GM18868 (cell line): ENCODE data around the gene SH3BP1.

Experiments
- ATAC-seq: cut with Tn5 transposase; IDR thresholded peaks from one replicate; pipeline ENCODE4 v1.9.1; 2021; ENCODE audit warnings: mild to moderate bottlenecking, moderate library complexity; ENCODE audit not compliant: unreplicated experiment

The SH3BP1 gene

GRCh38 chr22:37616201-37617083, 23.0 kb upstream of the SH3BP1 start:
- ATAC-seq, result no peak

DNA sequence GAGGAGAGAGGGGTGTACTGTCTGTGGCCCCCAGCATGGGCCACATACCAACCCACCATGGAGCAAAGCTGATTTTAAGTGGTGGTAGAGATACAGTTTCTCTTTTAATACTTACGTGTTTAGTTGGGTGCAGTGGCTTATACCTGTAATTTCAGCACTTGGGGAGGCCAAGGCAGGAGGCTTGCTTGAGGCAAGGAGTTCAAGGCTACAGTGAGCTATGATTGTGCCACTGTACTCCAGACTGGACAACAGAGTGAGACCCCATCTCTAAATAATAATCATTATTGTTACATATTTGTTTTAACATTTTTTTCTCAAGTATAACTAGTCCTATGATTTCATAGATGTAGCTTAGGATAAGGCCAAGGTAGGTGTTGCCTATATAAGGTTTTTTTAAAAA, 22.0 kb upstream of the SH3BP1 start:
- ATAC-seq, result no peak

GRCh38 chr22:37618072-37618656, 21.3 kb upstream of the SH3BP1 start:
- ATAC-seq, result no peak

DNA sequence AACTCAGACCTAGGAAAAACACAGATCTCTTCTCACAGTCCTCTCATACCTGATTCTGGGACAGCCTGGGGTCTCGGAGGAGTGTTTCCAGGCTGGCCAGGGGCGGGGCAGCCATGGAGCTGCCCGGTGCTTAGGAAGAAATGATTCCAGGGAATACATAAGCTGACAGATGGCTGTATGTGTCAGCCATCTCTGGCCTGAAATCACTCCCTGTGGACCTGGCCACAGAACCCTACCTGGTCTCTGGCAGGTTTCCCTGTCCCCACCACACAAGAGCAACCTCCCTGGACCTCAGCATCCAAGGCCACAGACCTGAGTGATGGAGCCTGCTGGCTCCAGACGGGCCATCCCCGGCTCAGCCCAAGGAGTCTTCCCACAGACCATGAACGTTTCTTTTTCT, 20.8 kb upstream of the SH3BP1 start:
- no peak for ATAC-seq

DNA sequence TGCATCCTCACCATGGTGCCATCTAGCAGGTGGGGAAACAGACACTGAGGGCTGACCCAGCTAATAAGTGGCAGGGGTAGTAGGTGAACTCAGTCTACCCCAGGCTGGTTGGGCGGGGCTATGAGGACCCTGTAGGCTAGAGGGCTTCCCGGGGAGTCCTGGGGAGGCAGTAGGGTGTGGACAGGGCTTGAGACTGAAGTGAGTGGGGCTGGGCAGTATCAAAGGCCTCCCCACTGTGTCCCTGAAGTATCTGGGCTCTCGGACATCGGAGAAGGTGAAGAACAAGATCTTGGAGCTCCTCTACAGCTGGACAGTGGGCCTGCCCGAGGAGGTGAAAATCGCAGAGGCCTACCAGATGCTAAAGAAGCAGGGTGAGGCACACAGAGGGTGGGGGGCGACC, 19.5 kb upstream of the SH3BP1 start:
- ATAC-seq, result no peak

- no peak for ATAC-seq
These were observed 18.1 kb upstream of the SH3BP1 start for GRCh38 chr22:37621352-37621860.

- no peak for ATAC-seq
These were observed 16.1 kb upstream of the SH3BP1 start for GRCh38 chr22:37623075-37624016.

DNA sequence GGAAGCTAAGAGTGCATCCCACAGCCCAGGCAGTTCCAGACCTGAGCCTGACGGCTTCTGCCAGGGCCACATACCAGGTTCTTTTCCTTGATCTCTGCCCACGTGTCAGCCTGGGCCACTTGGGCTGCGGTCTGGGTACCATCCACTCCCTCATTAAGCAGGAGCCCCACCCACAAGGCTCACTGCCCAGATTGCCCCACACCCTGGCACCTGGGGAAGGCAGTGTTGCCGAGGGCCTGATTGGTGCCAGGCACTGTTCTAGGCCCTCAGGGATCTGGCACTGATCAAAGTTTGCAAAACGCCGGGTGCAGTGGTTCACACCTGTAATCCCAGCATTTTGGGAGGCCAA, 15.5 kb upstream of the SH3BP1 start:
- ATAC-seq, result no peak

GRCh38 chr22:37624876-37625275, 14.6 kb upstream of the SH3BP1 start:
- no peak for ATAC-seq

DNA sequence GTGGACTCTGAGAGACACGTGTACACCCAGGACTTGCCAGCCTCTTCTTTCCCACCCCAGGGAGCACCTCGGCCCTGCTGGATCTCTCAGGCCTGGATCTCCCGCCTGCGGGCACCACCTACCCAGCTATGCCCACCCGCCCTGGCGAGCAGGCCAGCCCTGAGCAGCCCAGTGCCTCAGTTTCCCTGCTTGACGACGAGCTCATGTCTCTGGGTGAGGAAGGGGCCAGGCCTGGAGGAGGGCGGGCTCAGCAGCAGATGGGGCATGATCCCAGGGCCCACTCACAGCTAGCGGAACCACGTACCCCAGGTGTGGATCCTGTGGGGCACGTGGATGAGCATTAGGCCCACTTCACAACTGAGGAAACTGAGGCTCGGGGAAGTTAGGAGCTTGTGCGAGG, 13.7 kb upstream of the SH3BP1 start:
- ATAC-seq, result no peak

- ATAC-seq, result no peak
These were observed 13.3 kb upstream of the SH3BP1 start for GRCh38 chr22:37626144-37626543.

DNA sequence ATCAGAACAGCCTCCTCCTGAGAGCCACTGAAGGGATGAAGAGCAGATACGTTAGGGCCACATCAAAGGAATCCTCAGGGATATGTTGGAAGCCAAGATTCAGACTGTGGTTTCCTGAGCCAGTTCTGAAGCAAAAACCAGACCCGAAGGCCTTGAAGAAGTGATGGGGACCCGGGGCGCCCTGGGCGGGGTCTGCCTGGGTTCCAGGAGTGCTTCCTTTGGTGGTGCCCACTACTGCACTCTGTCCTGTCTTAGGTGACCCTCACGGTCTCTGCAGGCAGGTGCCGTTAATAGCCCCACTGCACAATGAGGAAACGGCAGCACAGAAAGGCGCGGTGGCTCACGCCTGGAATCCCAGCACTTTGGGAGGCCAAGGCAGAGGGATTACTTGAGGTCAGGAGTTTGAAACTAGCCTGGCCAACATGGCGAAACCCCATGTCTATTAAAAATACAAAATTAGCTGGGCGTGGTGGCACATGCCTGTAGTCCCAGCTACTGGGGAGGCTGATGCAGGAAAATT, 12.9 kb upstream of the SH3BP1 start:
- ATAC-seq, result no peak

DNA sequence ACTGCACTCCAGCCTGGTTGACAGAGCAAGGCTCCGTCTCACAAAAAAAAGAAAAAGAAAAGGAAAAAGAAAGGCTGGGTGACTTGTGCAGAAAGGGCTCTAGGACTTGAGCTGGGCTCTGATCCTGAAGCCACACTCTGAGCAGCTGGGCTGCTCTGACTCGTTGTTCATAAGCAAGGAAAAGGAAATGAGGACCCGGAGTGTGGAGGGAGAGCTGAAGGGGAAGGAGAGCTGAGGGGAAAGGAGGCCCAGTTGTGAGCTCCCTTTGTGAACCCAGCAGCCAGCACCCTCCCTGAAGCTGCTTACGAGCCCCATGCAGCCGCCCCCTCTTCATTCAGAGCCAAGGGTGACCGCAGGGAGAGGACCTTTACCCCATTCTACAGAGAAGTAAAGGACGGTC, 12.3 kb upstream of the SH3BP1 start:
- ATAC-seq, result no peak

DNA sequence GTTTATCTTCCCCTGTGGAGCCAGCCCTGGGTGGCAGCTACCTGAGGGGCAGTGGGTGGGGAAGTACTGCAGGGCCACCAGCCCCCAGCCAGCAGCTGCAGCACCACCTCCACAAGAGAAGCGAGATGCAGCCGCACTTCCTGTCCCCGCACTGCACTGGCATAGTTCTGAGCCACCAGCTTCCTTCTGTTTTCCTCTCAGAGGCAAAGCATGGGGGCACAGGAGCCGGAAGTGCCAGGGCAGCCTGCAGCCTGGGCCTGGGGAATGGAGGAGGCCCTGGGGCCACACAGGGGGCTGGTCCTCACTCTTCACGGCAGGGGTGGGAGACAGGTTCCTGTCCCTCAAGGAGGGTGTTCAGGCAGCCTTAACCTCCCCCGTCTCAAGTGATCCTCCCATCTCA, 11.9 kb upstream of the SH3BP1 start:
- ATAC-seq, result no peak

DNA sequence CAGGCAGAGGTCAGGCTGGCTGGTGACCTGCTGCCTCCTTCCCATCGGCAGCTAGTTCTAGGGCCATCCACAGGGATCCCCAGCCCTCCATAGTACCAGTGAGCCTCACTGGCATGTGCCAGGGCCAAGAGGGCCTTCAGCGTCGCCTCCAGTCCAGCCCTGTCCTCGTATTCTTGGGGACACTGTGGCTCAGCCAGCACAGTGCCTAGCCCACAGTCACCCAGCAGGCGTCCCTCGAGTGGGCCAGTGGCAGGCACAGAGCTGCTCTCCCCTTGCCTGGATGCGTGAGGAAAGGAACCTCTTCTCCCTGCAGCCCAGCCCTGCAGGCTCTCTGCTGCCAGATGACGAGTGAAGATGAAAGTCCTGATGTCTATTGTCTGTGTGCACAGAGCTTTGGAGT, 10.6 kb upstream of the SH3BP1 start:
- ATAC-seq, result no peak

GRCh38 chr22:37629928-37630327, 9.5 kb upstream of the SH3BP1 start:
- no peak for ATAC-seq

GRCh38 chr22:37630839-37631435, 8.5 kb upstream of the SH3BP1 start:
- ATAC-seq, result no peak

DNA sequence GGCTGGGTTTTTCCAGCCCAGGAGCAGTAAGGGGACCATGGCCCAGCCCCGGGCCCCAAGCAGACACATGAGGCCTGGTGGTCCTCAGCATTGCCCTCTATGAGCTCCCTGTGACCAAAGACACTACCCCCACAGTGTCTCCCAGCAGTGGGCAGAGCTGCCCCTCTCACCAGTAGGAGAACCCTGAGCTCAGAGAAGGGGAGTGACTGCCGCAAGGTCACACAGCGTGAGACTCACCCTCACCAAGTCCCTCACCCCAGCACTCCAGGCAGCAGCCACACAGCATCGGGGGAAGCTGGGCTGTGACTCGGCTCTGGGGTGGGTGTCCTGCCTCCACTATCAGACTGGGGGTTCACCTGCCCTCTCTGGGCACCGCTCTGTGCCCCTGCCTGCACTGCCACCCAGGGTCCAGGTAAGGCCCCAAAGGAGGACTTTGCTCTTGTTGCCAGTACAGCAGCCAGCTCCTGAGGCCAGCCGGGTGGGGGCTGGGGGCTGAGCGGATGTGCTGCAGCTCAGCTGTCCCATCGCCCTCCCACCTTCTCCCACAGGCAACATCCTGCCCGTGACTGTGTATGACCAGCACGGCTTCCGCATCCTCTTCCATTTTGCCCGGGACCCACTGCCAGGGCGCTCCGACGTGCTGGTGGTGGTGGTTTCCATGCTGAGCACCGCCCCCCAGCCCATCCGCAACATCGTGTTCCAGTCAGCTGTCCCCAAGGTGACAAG, 7.9 kb upstream of the SH3BP1 start:
- ATAC-seq, result no peak

DNA sequence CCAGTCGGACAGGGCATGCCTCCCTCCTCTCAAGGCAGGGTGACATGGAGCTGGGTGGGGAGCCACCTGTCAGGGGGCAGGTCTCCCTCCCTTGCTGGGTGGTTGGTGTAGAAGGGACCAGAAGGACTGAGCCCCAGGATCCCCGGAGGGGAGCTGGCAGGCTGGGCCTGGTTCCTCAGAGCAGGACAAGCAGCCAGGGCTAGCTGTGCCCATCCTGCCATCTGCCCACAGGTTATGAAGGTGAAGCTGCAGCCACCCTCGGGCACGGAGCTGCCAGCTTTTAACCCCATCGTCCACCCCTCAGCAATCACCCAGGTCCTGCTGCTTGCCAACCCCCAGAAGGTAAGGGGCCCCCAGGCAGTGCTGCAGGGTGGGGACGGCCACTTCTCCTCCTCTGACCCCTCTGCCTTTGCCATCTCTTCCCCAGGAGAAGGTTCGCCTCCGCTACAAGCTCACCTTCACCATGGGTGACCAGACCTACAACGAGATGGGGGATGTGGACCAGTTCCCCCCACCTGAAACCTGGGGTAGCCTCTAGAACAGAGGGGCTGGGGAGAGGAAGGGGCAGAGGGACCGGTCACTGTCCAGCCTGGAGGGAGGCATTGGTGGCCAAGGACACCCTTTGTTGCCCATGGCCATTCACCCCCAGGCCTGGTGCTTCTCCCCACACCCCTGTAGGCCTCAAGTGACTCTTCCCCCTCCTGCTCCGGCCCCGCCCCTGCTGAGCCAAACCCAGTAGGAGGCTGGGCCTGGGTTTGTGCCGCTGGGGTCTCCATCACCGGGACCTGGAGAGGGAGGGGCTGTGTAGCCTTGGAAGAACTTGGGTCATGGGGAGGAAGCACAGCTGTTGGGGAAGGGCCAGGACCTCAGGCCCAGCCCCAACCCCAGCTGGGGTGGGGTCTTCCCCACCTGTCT, 7.0 kb upstream of the SH3BP1 start:
- peak; percentile 14 for ATAC-seq
